Cardiac fibroblast (primary cell): ENCODE measurements around the gene RSAD1.

Source experiments
- DNase-seq, 2 donors: peaks; one replicate each; pipeline versions ENCODE4 v3.0.0 to v3.0.0-alpha.2; 2010; ENCODE audit warnings: low read depth in 2 of 2
- H3K4me3 ChIP-seq, 2 donors: replicated peaks in 1 of 2; 1 replicate in 1 of 2; 2 replicates in 1 of 2; pipeline ENCODE4 v1.5.1; 2011; ENCODE audit warnings: low read depth in 2 of 2, low read length in 2 of 2, mild to moderate bottlenecking in 2 of 2, moderate library complexity in 1 of 2
- TF ChIP-seq, protein P1 (sequence below): IDR thresholded peaks from one replicate; pipeline ENCODE4 v1.5.1; 2011; ENCODE audit warnings: low read depth, mild to moderate bottlenecking, low read length, inconsistent platforms

RSAD1 gene

DNA sequence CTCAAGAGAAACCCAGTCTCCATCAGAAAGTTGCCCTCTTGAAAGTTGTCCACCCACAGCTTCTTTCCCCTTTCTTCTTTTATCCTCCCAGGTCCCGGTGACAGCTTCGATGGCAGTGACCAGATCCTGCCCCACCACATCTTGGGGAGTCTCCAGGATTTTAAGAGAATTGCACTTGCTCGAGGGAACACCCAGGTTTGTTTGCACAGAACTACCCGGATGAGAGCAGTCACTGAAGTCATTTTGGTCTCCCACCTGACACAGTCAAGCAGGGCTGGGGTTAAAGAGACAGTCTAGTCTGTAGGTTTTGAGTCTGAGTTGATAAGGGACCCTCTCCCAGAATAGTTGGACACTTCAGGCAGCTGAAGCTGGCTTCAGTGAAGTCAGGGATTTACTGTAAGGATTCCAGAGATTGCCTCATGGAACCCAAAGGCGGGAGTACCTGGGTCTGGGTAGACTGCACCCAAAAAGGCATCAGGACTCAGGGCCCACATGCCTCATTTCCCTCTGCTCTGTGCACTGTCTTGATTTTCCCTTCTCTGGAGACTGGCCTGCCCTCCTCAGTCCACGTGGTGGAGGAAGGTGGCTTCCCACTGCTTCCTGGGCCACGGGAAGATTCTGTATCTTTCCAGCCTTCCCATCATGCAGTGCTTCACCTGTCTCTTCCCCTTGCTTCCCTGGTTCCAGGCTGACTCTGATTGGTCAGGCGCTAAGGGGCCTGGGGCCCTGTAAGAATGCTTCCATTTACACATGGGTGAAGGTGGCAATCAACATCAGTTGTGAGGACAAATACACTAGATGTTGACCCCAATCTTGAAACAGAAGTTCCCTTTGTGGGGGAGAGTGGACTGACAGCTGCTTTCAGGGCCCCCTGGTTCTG, 39.1 kb downstream of the RSAD1 start:
- H3K4me3 ChIP-seq, result no peak overlapping the region
- DNase-seq, result no peak
- TF ChIP-seq, protein P1, sequence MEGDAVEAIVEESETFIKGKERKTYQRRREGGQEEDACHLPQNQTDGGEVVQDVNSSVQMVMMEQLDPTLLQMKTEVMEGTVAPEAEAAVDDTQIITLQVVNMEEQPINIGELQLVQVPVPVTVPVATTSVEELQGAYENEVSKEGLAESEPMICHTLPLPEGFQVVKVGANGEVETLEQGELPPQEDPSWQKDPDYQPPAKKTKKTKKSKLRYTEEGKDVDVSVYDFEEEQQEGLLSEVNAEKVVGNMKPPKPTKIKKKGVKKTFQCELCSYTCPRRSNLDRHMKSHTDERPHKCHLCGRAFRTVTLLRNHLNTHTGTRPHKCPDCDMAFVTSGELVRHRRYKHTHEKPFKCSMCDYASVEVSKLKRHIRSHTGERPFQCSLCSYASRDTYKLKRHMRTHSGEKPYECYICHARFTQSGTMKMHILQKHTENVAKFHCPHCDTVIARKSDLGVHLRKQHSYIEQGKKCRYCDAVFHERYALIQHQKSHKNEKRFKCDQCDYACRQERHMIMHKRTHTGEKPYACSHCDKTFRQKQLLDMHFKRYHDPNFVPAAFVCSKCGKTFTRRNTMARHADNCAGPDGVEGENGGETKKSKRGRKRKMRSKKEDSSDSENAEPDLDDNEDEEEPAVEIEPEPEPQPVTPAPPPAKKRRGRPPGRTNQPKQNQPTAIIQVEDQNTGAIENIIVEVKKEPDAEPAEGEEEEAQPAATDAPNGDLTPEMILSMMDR, result no peak

GRCh38 chr17:50518384-50519023, 39.8 kb downstream of the RSAD1 start:
- DNase-seq, result no peak

GRCh38 chr17:50519141-50519834, 40.6 kb downstream of the RSAD1 start:
- TF ChIP-seq, protein P1, result no peak
- no peak overlapping the region for H3K4me3 ChIP-seq

More at GRCh38 chr17:50518384-50519023, 39.8 kb downstream of the RSAD1 start:
- TF ChIP-seq, protein P1, result no peak
- no peak overlapping the region for H3K4me3 ChIP-seq

GRCh38 chr17:50520483-50520882, 41.8 kb downstream of the RSAD1 start:
- TF ChIP-seq, protein P1, result no peak
- H3K4me3 ChIP-seq, result no peak overlapping the region
- DNase-seq, result no peak

More at GRCh38 chr17:50519141-50519834, 40.6 kb downstream of the RSAD1 start:
- DNase-seq, result peak in 1 of 2 donors; percentile 32

- DNase-seq, result no peak
- H3K4me3 ChIP-seq, result no peak overlapping the region
- TF ChIP-seq, protein P1, result no peak
Measured at GRCh38 chr17:50521514-50521913, 42.9 kb downstream of the RSAD1 start.

- TF ChIP-seq, protein P1, result no peak
- no peak for DNase-seq
- H3K4me3 ChIP-seq, result no peak overlapping the region
Measured at GRCh38 chr17:50522766-50523165, 44.1 kb downstream of the RSAD1 start.
